Activated CD4-positive, alpha-beta T cell treated with anti-CD3 and anti-CD28 coated beads for 36 hours (primary cell): ENCODE data around the gene XPNPEP1. TPM values are rescaled to one million over a fixed set of nuclear protein-coding genes. Genes with fewer than 3 reads are reported as not detected.

Experiments used
- ATAC-seq: fragments of 200-7000 bp; cut with Tn5 transposase; one replicate; pipeline ENCODE4 v1.10.0; 2021; ENCODE audit warnings: mild to moderate bottlenecking, moderate library complexity
- CTCF ChIA-PET: fragments of 350-600 bp; sonication (Branson Sonifier 250); formaldehyde crosslinking; loops from one replicate; lab custom pipeline; 2021; ENCODE audit warnings: antibody characterized with exemption; lab: Charles Lee
- POLR2A ChIA-PET: fragments of 350-600 bp; sonication (Branson Sonifier 250); formaldehyde crosslinking; loops from one replicate; lab custom pipeline; 2021; ENCODE audit warnings: antibody characterized with exemption, inconsistent platforms; lab: Charles Lee
- DNase-seq: peaks from one replicate; pipeline ENCODE4 v3.0.0-alpha.2; 2020
- H3K27ac Mint-ChIP-seq: one replicate; pipeline ENCODE4 v1.8.0; 2021; ENCODE audit warnings: mixed read lengths
- H3K27me3 Mint-ChIP-seq: one replicate; pipeline ENCODE4 v1.8.0; 2021; ENCODE audit warnings: mixed read lengths
- H3K36me3 Mint-ChIP-seq: one replicate; pipeline ENCODE4 v1.8.0; 2021; ENCODE audit warnings: low read depth, mixed read lengths
- H3K4me1 Mint-ChIP-seq: one replicate; pipeline ENCODE4 v1.8.0; 2021; ENCODE audit warnings: mixed read lengths
- H3K4me3 Mint-ChIP-seq: one replicate; pipeline ENCODE4 v1.8.0; 2021; ENCODE audit warnings: mild to moderate bottlenecking, moderate library complexity, mixed read lengths
- H3K9me3 Mint-ChIP-seq: one replicate; pipeline ENCODE4 v1.8.0; 2021; ENCODE audit warnings: low read depth, mixed read lengths
- intact Hi-C, 2 experiments: fragments of 100-400 bp; cut with DNase I in 1 of 2; cut with micrococcal nuclease in 1 of 2; formaldehyde crosslinking; loops; one replicate each; pipeline versions ENCODE4 v1.14.2 to v1.15.1; 2022 to 2024; cut with DNase I, micrococcal nuclease
- total RNA-seq, 2 experiments: library from RNA; stranded (reverse); gene quantifications; one replicate each; pipeline ENCODE4 v1.2.3, GENCODE V29; 2021

XPNPEP1 gene
- total RNA-seq = 10 to 100 TPM; 85.4 to 91.2 TPM

GRCh38 chr10:109922976-109923921, at the start of gene XPNPEP1:
Gene XPNPEP1 (minus strand): TSS chr10:109923511. CDS start chr10:109923433, 78 bp downstream.
- intact Hi-C loops = loop anchor here (1.0 to 5.0 kb wide), 13 partner anchors 33 to 994 kb away; partner anchors contain the start of genes ADD3 (in 1 of the 2), BBIP1 (in 1 of the 2), DUSP5 (in 1 of the 2) and SHOC2 (in 1 of the 2)
- peaks cover 48% of the 10 kb centered on the region for H3K4me1 Mint-ChIP-seq

DNA sequence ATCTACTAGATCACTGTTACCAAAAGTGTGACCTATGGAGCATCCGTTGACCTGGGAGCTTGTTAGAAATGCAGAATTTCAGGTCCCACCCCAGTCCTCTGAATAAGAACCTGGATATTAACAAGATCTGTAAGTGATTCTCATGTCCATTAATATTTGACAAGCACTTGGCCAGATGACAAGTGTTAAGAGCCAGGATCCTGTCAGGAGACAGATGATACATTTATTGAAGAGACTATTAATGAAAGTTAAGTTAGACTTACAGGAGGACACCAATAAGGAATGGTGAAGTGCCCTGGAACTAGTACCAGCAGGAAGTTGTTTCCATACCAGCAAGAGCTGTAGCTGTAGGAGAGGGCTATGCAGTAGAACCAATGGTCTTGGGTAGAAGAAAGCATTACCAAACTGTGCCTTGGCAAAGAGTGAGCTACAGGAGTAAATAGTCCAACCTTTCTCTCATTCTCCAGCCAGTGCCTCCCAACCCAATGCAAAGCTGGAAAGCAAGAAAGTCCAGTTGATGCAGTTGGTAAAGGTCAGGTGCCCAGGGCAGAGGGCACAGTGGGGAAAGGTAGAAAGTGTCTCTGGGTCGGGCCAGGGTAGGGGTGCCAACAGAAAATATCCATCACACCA, 49.2 kb upstream of the XPNPEP1 start:
- DNase-seq (no peak), ATAC-seq (no peak)
- Mint-ChIP-seq H3K4me1 (peaks cover 3% of the 10 kb centered on the region), H3K27me3 (no peaks in the 10 kb centered on the region), H3K36me3 (no peaks in the 10 kb centered on the region), H3K9me3 (no peaks in the 10 kb centered on the region), H3K4me3 (no peak overlapping the region), H3K27ac (no peak overlapping the region)
- ChIA-PET POLR2A (no interaction called here), CTCF (interaction anchor here (0.9 to 1.3 kb wide), 5 partner anchors 12 to 159 kb away, joined by 3 to 6 read pairs (median 3); no protein-coding TSS in a partner anchor)
- intact Hi-C loops = no loop called here

More at GRCh38 chr10:109922976-109923921, at the start of gene XPNPEP1:
- Mint-ChIP-seq H3K36me3 (peaks cover 33% of the 10 kb centered on the region), H3K4me3 (peak within 1 kb of the TSS; percentile 94), H3K27me3 (no peaks in the 10 kb centered on the region), H3K9me3 (no peaks in the 10 kb centered on the region), H3K27ac (peak within 1 kb of the TSS; percentile 94)
- ATAC-seq = peak; percentile 90
- DNase-seq = peak; percentile 90
- ChIA-PET CTCF (interaction anchor here (0.6 to 1.5 kb wide), 5 partner anchors 12 to 39 kb away, joined by 3 to 4 read pairs (median 3); no protein-coding TSS in a partner anchor), POLR2A (no interaction called here)

DNA sequence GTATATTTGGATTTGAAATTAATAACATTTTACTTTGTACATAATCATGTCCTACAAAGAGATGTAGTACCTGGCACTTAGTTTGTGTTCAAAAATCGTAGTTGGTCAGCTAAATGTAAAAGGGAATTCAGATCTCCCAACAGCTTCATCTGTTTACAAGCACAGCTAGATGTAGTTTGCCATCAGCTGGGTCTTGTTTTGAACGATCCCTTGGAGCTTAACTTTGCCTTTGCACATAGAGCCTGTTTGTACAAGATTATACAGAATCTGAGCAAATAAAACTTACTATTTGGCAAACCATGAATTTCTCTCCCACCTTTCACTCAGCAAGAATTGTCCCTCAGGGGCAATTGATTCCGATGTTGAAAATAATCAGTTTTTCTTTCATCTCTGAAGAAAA, 48.3 kb upstream of the XPNPEP1 start:
- no peaks in the 10 kb centered on the region for H3K9me3 Mint-ChIP-seq
- H3K27me3 Mint-ChIP-seq = no peaks in the 10 kb centered on the region
- H3K36me3 Mint-ChIP-seq = no peaks in the 10 kb centered on the region
- no peak for ATAC-seq
- DNase-seq = no peak
- intact Hi-C loops = no loop called here
- H3K4me3 Mint-ChIP-seq = no peak overlapping the region
- ChIA-PET CTCF (interaction anchor here (0.9 to 1.0 kb wide), 3 partner anchors 11 to 36 kb away, joined by 3 read pairs; no protein-coding TSS in a partner anchor), POLR2A (no interaction called here)
- no peak overlapping the region for H3K27ac Mint-ChIP-seq
- H3K4me1 Mint-ChIP-seq = peaks cover 1% of the 10 kb centered on the region

- H3K9me3 Mint-ChIP-seq = no peaks in the 10 kb centered on the region
- H3K27ac Mint-ChIP-seq = no peak overlapping the region
- H3K4me3 Mint-ChIP-seq = no peak overlapping the region
- no peak for DNase-seq
- no peak for ATAC-seq
- H3K27me3 Mint-ChIP-seq = no peaks in the 10 kb centered on the region
- intact Hi-C loops = no loop called here
- H3K4me1 Mint-ChIP-seq = no peaks in the 10 kb centered on the region
- CTCF ChIA-PET = interaction anchor here (0.9 to 1.7 kb wide), 2 partner anchors 9 to 11 kb away, joined by 3 to 8 read pairs; no protein-coding TSS in a partner anchor
- POLR2A ChIA-PET = no interaction called here
- H3K36me3 Mint-ChIP-seq = no peaks in the 10 kb centered on the region
Measured at GRCh38 chr10:109969760-109970346, 46.5 kb upstream of the XPNPEP1 start.

DNA sequence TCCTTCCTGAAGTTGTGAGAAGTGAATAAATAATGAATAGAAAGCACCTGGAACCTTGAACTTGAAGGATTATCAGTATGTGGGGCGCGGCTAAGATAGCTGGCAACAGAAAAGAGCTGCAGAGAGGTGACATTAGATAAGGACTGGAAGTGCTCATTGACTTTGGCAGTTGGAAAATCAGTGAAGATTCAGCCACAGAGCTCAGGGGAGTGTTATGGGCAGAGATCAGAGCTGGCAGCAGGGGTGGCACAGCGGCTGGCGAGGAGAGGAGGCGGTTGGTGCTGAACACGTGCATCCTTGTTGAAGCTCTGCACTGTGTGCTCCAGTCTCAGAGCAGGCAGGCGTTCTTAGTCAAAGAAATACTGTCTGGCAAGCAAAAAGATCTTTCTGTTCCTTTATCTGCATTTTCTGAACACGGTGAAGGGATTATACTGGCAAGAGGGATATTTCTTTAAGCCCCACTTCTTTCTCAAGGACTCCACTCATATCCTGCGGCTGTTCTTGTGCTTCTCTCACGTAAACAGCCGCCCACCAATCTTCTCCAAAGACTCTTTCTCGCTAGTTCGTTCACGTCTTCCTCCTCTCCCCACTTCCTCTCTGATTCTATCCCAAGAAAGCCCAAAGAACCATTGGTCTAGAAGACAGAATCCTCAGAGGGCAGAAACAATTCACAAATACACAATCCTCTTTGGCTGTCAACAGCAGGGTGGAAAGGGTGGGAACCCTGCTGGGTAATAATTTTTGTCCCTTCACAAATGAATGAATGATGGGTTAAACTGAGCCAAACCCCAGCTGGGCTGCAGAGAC, 45.8 kb upstream of the XPNPEP1 start:
- no peak overlapping the region for H3K27ac Mint-ChIP-seq
- no peaks in the 10 kb centered on the region for H3K36me3 Mint-ChIP-seq
- ChIA-PET CTCF (interaction anchor here (0.6 to 2.0 kb wide), 5 partner anchors 9 to 169 kb away, joined by 3 to 13 read pairs (median 4); no protein-coding TSS in a partner anchor), POLR2A (interaction anchor here (0.6 kb wide), 1 partner anchor 140 kb away, joined by 5 read pairs; no protein-coding TSS in a partner anchor)
- no peak for DNase-seq
- intact Hi-C loops = no loop called here
- H3K9me3 Mint-ChIP-seq = no peaks in the 10 kb centered on the region
- ATAC-seq = no peak
- no peak overlapping the region for H3K4me3 Mint-ChIP-seq
- H3K4me1 Mint-ChIP-seq = no peaks in the 10 kb centered on the region
- no peaks in the 10 kb centered on the region for H3K27me3 Mint-ChIP-seq

DNA sequence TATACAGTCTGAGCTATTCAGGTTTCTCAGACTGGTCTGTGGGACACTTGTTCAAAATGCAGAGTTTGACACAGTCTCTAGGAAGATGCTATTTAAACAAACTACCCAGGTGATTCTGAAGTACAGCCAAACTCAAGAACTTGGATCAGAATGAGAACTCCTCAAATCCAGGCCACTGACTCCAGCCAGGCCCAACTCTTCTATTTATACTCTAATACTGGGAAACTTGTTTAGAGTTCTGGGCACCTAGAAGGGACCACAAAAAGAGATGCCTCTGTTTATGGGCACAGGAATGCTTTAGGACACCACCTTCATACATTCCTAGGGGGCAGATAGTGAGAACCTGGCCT, 44.4 kb upstream of the XPNPEP1 start:
- CTCF ChIA-PET = interaction anchor here (0.9 to 2.0 kb wide), 9 partner anchors 8 to 47 kb away, joined by 3 to 13 read pairs (median 4); no protein-coding TSS in a partner anchor
- Mint-ChIP-seq H3K9me3 (no peaks in the 10 kb centered on the region), H3K4me1 (no peaks in the 10 kb centered on the region), H3K4me3 (no peak overlapping the region), H3K27ac (no peak overlapping the region), H3K36me3 (no peaks in the 10 kb centered on the region), H3K27me3 (no peaks in the 10 kb centered on the region)
- no peak for DNase-seq
- no peak for ATAC-seq
- POLR2A ChIA-PET = no interaction called here
- intact Hi-C loops = no loop called here

DNA sequence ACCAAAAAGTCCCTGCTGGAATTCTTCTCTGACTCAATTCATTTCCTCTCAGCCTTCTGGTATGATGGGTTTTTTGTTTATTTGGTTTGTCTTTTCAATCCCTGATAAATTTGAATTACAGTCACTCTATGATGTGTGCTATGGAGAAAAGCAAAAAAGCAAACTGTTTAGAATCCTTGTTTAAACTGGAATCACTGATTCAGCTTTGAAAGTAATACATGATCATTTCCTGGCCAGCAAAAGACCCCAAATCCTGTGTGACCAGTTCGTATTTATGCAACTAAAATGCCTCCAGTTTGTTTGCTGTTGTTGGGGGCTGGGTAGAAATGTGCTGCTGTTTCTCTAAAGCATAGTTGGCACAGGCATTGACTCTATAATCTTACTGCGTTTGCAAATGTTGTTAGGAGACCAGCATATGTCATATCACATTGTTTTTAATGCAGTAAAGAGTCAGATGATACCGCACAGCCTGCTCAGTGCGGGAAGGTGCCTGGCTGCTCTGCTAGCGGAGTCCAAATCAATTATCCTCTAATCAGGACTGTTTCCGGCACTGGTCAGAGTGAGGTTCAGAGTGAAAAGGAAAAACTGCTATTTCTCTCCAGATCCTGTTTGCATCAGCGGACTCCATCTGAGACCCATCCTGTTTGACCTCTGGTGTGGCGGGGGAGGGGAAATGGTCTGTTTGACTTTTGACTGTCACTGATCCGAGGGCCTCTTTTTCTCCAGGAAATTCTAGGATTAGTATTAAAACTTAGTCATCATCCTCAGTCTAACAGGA, 43.8 kb upstream of the XPNPEP1 start:
- no peak for ATAC-seq

DNA sequence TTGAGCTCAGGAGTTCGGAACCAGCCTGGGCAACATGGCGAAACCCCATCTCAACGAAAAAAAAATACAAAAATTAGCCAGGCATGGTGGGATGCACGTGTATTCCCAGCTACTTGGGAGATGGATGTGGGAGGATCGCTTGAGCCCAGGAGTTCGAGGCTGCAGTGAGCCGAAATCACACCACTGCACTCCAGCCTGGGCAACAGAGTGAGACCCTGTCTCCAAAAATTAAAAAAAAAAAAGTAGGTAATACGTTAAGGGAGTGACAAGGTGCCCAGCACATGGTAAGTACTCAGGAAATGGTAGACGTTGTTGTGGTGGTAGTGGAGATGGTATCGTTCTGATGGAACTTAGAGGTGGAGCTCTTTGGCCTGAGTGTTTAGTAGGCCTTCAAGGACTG, 41.0 kb upstream of the XPNPEP1 start:
- intact Hi-C loops = no loop called here
- CTCF ChIA-PET = interaction anchor here (0.6 to 1.7 kb wide), 2 partner anchors 30 to 80 kb away, joined by 3 to 5 read pairs; no protein-coding TSS in a partner anchor
- ATAC-seq (no peak), DNase-seq (no peak)
- Mint-ChIP-seq H3K4me3 (no peak overlapping the region), H3K4me1 (no peaks in the 10 kb centered on the region), H3K27ac (no peak overlapping the region), H3K36me3 (no peaks in the 10 kb centered on the region), H3K9me3 (no peaks in the 10 kb centered on the region), H3K27me3 (no peaks in the 10 kb centered on the region)
- POLR2A ChIA-PET = interaction anchor here (0.6 to 0.7 kb wide), 2 partner anchors 10 to 45 kb away, joined by 3 to 6 read pairs; no protein-coding TSS in a partner anchor

More for the DNA sequence above, 43.8 kb upstream of the XPNPEP1 start:
- Mint-ChIP-seq H3K36me3 (no peaks in the 10 kb centered on the region), H3K27me3 (no peaks in the 10 kb centered on the region), H3K4me3 (no peak overlapping the region), H3K9me3 (no peaks in the 10 kb centered on the region), H3K27ac (no peak overlapping the region), H3K4me1 (no peaks in the 10 kb centered on the region)
- ChIA-PET CTCF (interaction anchor here (1.2 to 1.7 kb wide), 6 partner anchors 9 to 33 kb away, joined by 3 to 9 read pairs (median 4); no protein-coding TSS in a partner anchor), POLR2A (no interaction called here)
- intact Hi-C loops = no loop called here
- DNase-seq = no peak

DNA sequence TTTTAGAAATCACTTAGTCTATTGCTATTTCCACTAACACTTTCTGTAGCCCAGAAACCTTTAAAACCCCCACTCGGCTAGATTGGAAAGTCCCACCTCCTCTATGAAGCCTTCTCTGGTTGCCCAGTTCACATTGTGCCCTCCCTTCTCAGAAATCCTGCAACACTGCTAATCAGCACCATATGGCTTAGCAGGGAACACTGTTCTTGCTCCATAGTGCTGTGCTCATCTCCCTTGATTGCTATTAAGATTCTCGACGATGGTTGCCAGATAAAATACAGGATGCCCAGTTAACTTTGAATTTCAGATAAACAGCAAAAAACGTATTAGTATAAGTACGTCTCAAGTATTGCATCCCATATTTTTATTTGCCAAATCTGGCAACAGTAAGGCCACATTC, 40.1 kb upstream of the XPNPEP1 start:
- Mint-ChIP-seq H3K27me3 (no peaks in the 10 kb centered on the region), H3K9me3 (no peaks in the 10 kb centered on the region), H3K36me3 (no peaks in the 10 kb centered on the region), H3K4me3 (no peak overlapping the region), H3K27ac (no peak overlapping the region), H3K4me1 (no peaks in the 10 kb centered on the region)
- DNase-seq = no peak
- ChIA-PET POLR2A (no interaction called here), CTCF (no interaction called here)
- intact Hi-C loops = no loop called here
- ATAC-seq = no peak

DNA sequence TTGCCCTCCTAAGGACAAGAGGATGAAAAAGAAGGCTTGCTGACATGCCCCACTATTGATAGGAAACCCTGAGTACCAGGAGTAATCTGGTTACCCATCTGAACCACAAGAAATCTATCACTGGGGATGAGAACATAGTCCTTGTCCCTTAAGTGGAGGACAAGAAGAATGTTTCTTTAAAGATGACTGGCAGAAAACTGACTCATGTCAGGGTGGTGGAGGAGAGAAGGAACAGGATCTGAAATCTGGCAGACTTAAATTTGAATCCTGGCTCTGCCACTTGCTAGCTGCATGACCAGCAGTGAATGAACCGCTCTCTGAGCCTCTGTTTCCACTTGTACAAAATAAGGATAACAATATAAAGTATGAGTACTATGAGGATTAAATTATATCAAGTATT, 38.9 kb upstream of the XPNPEP1 start:
- H3K4me3 Mint-ChIP-seq = no peak overlapping the region
- no peak for DNase-seq
- H3K27ac Mint-ChIP-seq = no peak overlapping the region
- H3K27me3 Mint-ChIP-seq = no peaks in the 10 kb centered on the region
- CTCF ChIA-PET = no interaction called here
- H3K9me3 Mint-ChIP-seq = no peaks in the 10 kb centered on the region
- ATAC-seq = peak; percentile 39
- POLR2A ChIA-PET = no interaction called here
- no peaks in the 10 kb centered on the region for H3K4me1 Mint-ChIP-seq
- intact Hi-C loops = no loop called here
- no peaks in the 10 kb centered on the region for H3K36me3 Mint-ChIP-seq
